ENCODE measurements around the gene SNX6. TPM values are rescaled to one million over a fixed set of nuclear protein-coding genes. Genes with fewer than 3 reads are reported as not detected.
A peak's percentile ranks its signal among the peaks of the same experiment; 100 is the strongest.

The SNX6 gene
- total RNA-seq, 3 donors from 2014 or later (not counting 1 experiment from before 2014, with no cell fraction given): 62.6 to 77.7 (median 67.1) TPM

- DNase-seq: no peak
- no peak for TF ChIP-seq CTCF (IDR thresholded peaks at IDR 0.05)
- Histone ChIP-seq H3K9me3 (ENCODE audit: control insufficient read depth, insufficient read depth, low read length) (no peaks in the 10 kb centered on the region), H3K36me3 (ENCODE audit: control insufficient read depth, insufficient read depth, low read length) (peaks cover 27% of the 10 kb centered on the region), H3K27me3 (ENCODE audit: control insufficient read depth, insufficient read depth, low read length) (no peaks in the 10 kb centered on the region), H3K4me3 (ENCODE audit: low read length) (no peak overlapping the region), H3K4me1 (ENCODE audit: control insufficient read depth, insufficient read depth, low read length) (peaks cover 18% of the 10 kb centered on the region), H3K27ac (ENCODE audit: low read length) (no peak overlapping the region)
- ATAC-seq: no peak
- no peak overlapping the region for H3K4me3 Mint-ChIP-seq
- WGBS (ENCODE audit: insufficient coverage): 95% methylated on average over 2 of the region's 2 CpGs
- intact Hi-C loops (cut with micrococcal nuclease): no loop called here
- peak overlapping the region; percentile 3 to 48 for H3K27ac Mint-ChIP-seq
- no peaks in the 10 kb centered on the region for H3K9me3 Mint-ChIP-seq
- no peaks in the 10 kb centered on the region for H3K27me3 Mint-ChIP-seq (ENCODE audit: low read depth in 2 of 2)
- peaks cover 51 to 52% of the 10 kb centered on the region in 2 donors for H3K4me1 Mint-ChIP-seq
- H3K36me3 Mint-ChIP-seq: no peaks in the 10 kb centered on the region
Observed at GRCh38 chr14:34620115-34620514, 9.8 kb downstream of the SNX6 start.

GRCh38 chr14:34619471-34619870 lies 10.5 kb downstream of the SNX6 start:
- Mint-ChIP-seq H3K4me3 (no peak overlapping the region), H3K9me3 (no peaks in the 10 kb centered on the region), H3K27me3 (ENCODE audit: low read depth in 2 of 2) (no peaks in the 10 kb centered on the region), H3K36me3 (no peaks in the 10 kb centered on the region), H3K27ac (peak overlapping the region; percentile 3 to 48), H3K4me1 (peaks cover 53% of the 10 kb centered on the region in 2 donors)
- Histone ChIP-seq H3K27me3 (ENCODE audit: control insufficient read depth, insufficient read depth, low read length) (no peaks in the 10 kb centered on the region), H3K9me3 (ENCODE audit: control insufficient read depth, insufficient read depth, low read length) (no peaks in the 10 kb centered on the region), H3K27ac (ENCODE audit: low read length) (no peak overlapping the region), H3K36me3 (ENCODE audit: control insufficient read depth, insufficient read depth, low read length) (peaks cover 27% of the 10 kb centered on the region), H3K4me1 (ENCODE audit: control insufficient read depth, insufficient read depth, low read length) (peaks cover 21% of the 10 kb centered on the region), H3K4me3 (ENCODE audit: low read length) (no peak overlapping the region)
- WGBS (ENCODE audit: insufficient coverage): 28% methylated on average over 1 of the region's 3 CpGs
- ATAC-seq: no peak
- intact Hi-C loops (cut with micrococcal nuclease): no loop called here
- no peak for TF ChIP-seq CTCF (IDR thresholded peaks at IDR 0.05)
- DNase-seq: no peak

GRCh38 chr14:34616360-34616759 lies 13.6 kb downstream of the SNX6 start:
- 95% methylated on average over 5 of the region's 6 CpGs for WGBS (ENCODE audit: insufficient coverage)
- Mint-ChIP-seq H3K27me3 (ENCODE audit: low read depth in 2 of 2) (no peaks in the 10 kb centered on the region), H3K9me3 (no peaks in the 10 kb centered on the region), H3K4me3 (no peak overlapping the region), H3K4me1 (peaks cover 35 to 42% of the 10 kb centered on the region in 2 donors), H3K27ac (no peak overlapping the region), H3K36me3 (no peaks in the 10 kb centered on the region)
- DNase-seq (no peak), ATAC-seq (no peak)
- Histone ChIP-seq H3K4me3 (ENCODE audit: low read length) (no peak overlapping the region), H3K27me3 (ENCODE audit: control insufficient read depth, insufficient read depth, low read length) (no peaks in the 10 kb centered on the region), H3K9me3 (ENCODE audit: control insufficient read depth, insufficient read depth, low read length) (no peaks in the 10 kb centered on the region), H3K27ac (ENCODE audit: low read length) (no peak overlapping the region), H3K4me1 (ENCODE audit: control insufficient read depth, insufficient read depth, low read length) (peaks cover 21% of the 10 kb centered on the region), H3K36me3 (ENCODE audit: control insufficient read depth, insufficient read depth, low read length) (peaks cover 23% of the 10 kb centered on the region)
- intact Hi-C loops (cut with micrococcal nuclease): no loop called here
- TF ChIP-seq CTCF (IDR thresholded peaks at IDR 0.05): no peak

GRCh38 chr14:34615507-34615906 lies 14.4 kb downstream of the SNX6 start:
- H3K27ac Mint-ChIP-seq: peak overlapping the region in 1 of 2 donors; percentile 81
- intact Hi-C loops (cut with micrococcal nuclease): no loop called here
- no peak for ATAC-seq

More at GRCh38 chr14:34615507-34615906, 14.4 kb downstream of the SNX6 start:
- DNase-seq: no peak
- H3K4me1 ChIP-seq (ENCODE audit: control insufficient read depth, insufficient read depth, low read length): peaks cover 15% of the 10 kb centered on the region
- no peaks in the 10 kb centered on the region for H3K27me3 ChIP-seq (ENCODE audit: control insufficient read depth, insufficient read depth, low read length)
- no peaks in the 10 kb centered on the region for H3K27me3 Mint-ChIP-seq (ENCODE audit: low read depth in 2 of 2)
- H3K27ac ChIP-seq (ENCODE audit: low read length): no peak overlapping the region
- H3K36me3 Mint-ChIP-seq: no peaks in the 10 kb centered on the region
- WGBS (ENCODE audit: insufficient coverage): 100% methylated on average over 6 of the region's 6 CpGs
- H3K4me3 Mint-ChIP-seq: no peak overlapping the region
- peaks cover 23% of the 10 kb centered on the region for H3K36me3 ChIP-seq (ENCODE audit: control insufficient read depth, insufficient read depth, low read length)
- no peak overlapping the region for H3K4me3 ChIP-seq (ENCODE audit: low read length)
- no peak for TF ChIP-seq CTCF (IDR thresholded peaks at IDR 0.05)
- peaks cover 30 to 37% of the 10 kb centered on the region in 2 donors for H3K4me1 Mint-ChIP-seq
- H3K9me3 ChIP-seq (ENCODE audit: control insufficient read depth, insufficient read depth, low read length): no peaks in the 10 kb centered on the region
- H3K9me3 Mint-ChIP-seq: no peaks in the 10 kb centered on the region

Data from natural killer cell (primary cell).